ENCODE data around the gene RAD21L1.
"Not testable (repeated sequence)": the region's sequence is repeated elsewhere in the genome, so short reads cannot be mapped to it uniquely, and the experiment has no call there.

The RAD21L1 gene

GRCh38 chr20:1206366-1207148, 19.3 kb upstream of the RAD21L1 start:
- no peaks in the 10 kb centered on the region for H3K9me3 Mint-ChIP-seq
- ATAC-seq (replicated peaks) (no peak), DNase-seq (no peak)
- H3K4me3 Mint-ChIP-seq = no peak overlapping the region
- H3K4me1 Mint-ChIP-seq = no peaks in the 10 kb centered on the region
- H3K27ac Mint-ChIP-seq = no peak overlapping the region
- H3K27me3 Mint-ChIP-seq = peaks cover 18 to 39% of the 10 kb centered on the region in 2 donors
- H3K36me3 Mint-ChIP-seq = no peaks in the 10 kb centered on the region

- H3K27me3 Mint-ChIP-seq = peaks cover 23 to 47% of the 10 kb centered on the region in 2 donors
- no peaks in the 10 kb centered on the region for H3K36me3 Mint-ChIP-seq
- H3K27ac Mint-ChIP-seq = no peak overlapping the region
- no peak for DNase-seq
- H3K4me3 Mint-ChIP-seq = no peak overlapping the region
- no peaks in the 10 kb centered on the region for H3K9me3 Mint-ChIP-seq
- ATAC-seq (replicated peaks) = no peak
- H3K4me1 Mint-ChIP-seq = no peaks in the 10 kb centered on the region
These were observed 18.5 kb upstream of the RAD21L1 start for GRCh38 chr20:1207293-1207878.

- Mint-ChIP-seq H3K4me3 (no peak overlapping the region), H3K36me3 (no peaks in the 10 kb centered on the region), H3K9me3 (no peaks in the 10 kb centered on the region), H3K4me1 (peaks cover 3 to 7% of the 10 kb centered on the region in 2 donors), H3K27ac (no peak overlapping the region), H3K27me3 (peaks cover 29 to 59% of the 10 kb centered on the region in 2 donors)
- no peak for DNase-seq
- no peak for ATAC-seq (replicated peaks)
These were observed 16.1 kb upstream of the RAD21L1 start for GRCh38 chr20:1209447-1210387.

DNA sequence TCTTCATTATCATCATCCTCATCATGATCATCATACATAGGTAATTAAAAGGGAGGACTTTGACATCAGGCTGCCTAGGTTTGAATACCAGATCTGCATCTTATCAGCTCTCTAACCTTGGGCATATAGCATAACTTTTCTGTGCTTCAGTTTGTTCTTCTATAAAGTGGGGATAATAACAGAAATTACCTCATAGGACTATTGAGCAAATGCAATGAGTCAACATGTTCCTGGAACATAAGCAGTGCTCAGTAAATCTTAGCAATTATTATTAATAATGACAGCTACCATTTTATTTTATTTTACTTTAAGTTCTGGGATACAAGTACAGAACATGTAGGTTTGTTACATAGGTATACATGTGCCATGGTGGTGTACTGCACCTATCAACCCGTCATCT, 15.3 kb upstream of the RAD21L1 start:
- DNase-seq (no peak), ATAC-seq (replicated peaks) (no peak)
- no peaks in the 10 kb centered on the region for H3K9me3 Mint-ChIP-seq
- H3K4me3 Mint-ChIP-seq = no peak overlapping the region
- H3K27me3 Mint-ChIP-seq = peaks cover 33 to 67% of the 10 kb centered on the region in 2 donors
- H3K27ac Mint-ChIP-seq = no peak overlapping the region
- H3K4me1 Mint-ChIP-seq = peaks cover 6 to 9% of the 10 kb centered on the region in 2 donors
- H3K36me3 Mint-ChIP-seq = no peaks in the 10 kb centered on the region

- Mint-ChIP-seq H3K27ac (no peak overlapping the region), H3K9me3 (no peaks in the 10 kb centered on the region), H3K27me3 (peaks cover 42 to 69% of the 10 kb centered on the region in 2 donors), H3K4me1 (peaks cover 8 to 13% of the 10 kb centered on the region in 2 donors), H3K4me3 (no peak overlapping the region), H3K36me3 (no peaks in the 10 kb centered on the region)
- no peak for DNase-seq
- no peak for ATAC-seq (replicated peaks)
These were observed 13.8 kb upstream of the RAD21L1 start for GRCh38 chr20:1212023-1212422.

DNA sequence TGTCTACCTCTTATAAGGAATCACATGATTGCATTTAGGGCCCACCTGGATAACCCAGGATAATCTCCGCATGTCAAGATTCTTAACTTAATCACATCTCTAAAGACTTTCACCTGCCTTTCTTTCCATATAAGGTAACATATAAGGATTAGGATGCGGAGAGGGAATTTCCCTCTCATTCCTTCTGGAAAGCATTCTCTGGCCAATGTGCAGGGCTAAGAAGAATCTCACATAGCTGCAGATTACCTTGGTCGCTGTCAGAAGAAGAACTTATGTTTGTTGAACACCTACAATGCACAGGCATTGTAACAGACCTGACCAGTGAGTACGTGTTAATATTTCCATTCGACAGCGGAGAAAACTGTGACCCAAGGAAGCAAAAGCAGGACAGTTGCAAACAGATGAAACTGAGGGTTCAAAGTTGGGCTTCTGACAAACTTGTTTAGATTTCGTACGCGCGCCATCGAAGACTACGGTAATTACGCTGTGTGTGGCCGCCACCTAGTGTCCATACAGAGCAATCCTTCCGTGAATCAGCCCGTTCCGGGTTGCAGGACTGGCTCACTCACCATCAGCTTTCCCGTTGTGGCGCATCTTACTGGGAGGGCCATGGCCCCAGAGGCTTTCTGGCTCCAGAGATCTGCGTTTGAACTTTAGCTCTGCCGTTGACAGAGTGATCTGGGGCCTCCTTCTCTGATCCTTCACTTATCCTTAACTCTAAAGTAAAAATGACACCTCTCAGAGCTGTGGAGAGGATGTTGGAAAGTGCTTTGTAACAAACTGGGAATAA, 13.0 kb upstream of the RAD21L1 start:
- H3K36me3 Mint-ChIP-seq = no peaks in the 10 kb centered on the region
- no peak overlapping the region for H3K27ac Mint-ChIP-seq
- ATAC-seq (replicated peaks) = peak; percentile 90 to 93
- peak; percentile 39 for DNase-seq
- peaks cover 8 to 13% of the 10 kb centered on the region in 2 donors for H3K4me1 Mint-ChIP-seq
- peaks cover 49 to 68% of the 10 kb centered on the region in 2 donors for H3K27me3 Mint-ChIP-seq
- H3K9me3 Mint-ChIP-seq = no peaks in the 10 kb centered on the region
- no peak overlapping the region for H3K4me3 Mint-ChIP-seq

GRCh38 chr20:1214838-1215261, 11.0 kb upstream of the RAD21L1 start:
- peaks cover 8 to 13% of the 10 kb centered on the region in 2 donors for H3K4me1 Mint-ChIP-seq
- no peak overlapping the region for H3K27ac Mint-ChIP-seq
- no peaks in the 10 kb centered on the region for H3K36me3 Mint-ChIP-seq
- DNase-seq (no peak), ATAC-seq (replicated peaks) (no peak)
- H3K27me3 Mint-ChIP-seq = peaks cover 54 to 65% of the 10 kb centered on the region in 2 donors
- no peaks in the 10 kb centered on the region for H3K9me3 Mint-ChIP-seq
- H3K4me3 Mint-ChIP-seq = no peak overlapping the region

GRCh38 chr20:1215386-1216170, 10.3 kb upstream of the RAD21L1 start:
- H3K27me3 Mint-ChIP-seq = peaks cover 49 to 61% of the 10 kb centered on the region in 2 donors

GRCh38 chr20:1216527-1217427, 9.1 kb upstream of the RAD21L1 start:
- DNase-seq; H3K9me3 Mint-ChIP-seq; H3K27ac Mint-ChIP-seq; H3K4me3 Mint-ChIP-seq; ATAC-seq (replicated peaks); H3K36me3 Mint-ChIP-seq: not testable (repeated sequence)
- Mint-ChIP-seq H3K4me1 (peaks cover 8 to 13% of the 10 kb centered on the region in 2 donors), H3K27me3 (peaks cover 41 to 56% of the 10 kb centered on the region in 2 donors)

More at GRCh38 chr20:1215386-1216170, 10.3 kb upstream of the RAD21L1 start:
- DNase-seq (no peak), ATAC-seq (replicated peaks) (no peak)
- Mint-ChIP-seq H3K36me3 (no peaks in the 10 kb centered on the region), H3K4me1 (peaks cover 8 to 13% of the 10 kb centered on the region in 2 donors), H3K9me3 (no peaks in the 10 kb centered on the region), H3K27ac (no peak overlapping the region), H3K4me3 (no peak overlapping the region)

DNA sequence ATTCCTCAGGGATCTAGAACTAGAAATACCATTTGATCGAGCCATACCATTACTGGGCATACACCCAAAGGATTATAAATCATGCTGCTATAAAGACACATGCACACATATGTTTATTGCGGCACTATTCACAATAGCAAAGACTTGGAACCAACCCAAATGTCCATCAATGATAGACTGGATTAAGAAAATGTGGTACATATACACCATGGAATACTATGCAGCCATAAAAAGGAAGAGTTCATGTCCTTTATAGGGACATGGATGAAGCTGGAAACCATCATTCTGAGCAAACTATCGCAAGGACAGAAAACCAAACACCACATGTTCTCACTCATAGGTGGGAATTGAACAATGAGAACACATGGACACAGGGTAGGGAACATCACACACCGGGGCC, 3.1 kb upstream of the RAD21L1 start:
- DNase-seq; H3K9me3 Mint-ChIP-seq; H3K36me3 Mint-ChIP-seq; H3K4me3 Mint-ChIP-seq; ATAC-seq (replicated peaks); H3K27ac Mint-ChIP-seq: not testable (repeated sequence)
- peaks cover 3 to 11% of the 10 kb centered on the region in 2 donors for H3K4me1 Mint-ChIP-seq
- H3K27me3 Mint-ChIP-seq = peaks cover 18 to 50% of the 10 kb centered on the region in 2 donors

DNA sequence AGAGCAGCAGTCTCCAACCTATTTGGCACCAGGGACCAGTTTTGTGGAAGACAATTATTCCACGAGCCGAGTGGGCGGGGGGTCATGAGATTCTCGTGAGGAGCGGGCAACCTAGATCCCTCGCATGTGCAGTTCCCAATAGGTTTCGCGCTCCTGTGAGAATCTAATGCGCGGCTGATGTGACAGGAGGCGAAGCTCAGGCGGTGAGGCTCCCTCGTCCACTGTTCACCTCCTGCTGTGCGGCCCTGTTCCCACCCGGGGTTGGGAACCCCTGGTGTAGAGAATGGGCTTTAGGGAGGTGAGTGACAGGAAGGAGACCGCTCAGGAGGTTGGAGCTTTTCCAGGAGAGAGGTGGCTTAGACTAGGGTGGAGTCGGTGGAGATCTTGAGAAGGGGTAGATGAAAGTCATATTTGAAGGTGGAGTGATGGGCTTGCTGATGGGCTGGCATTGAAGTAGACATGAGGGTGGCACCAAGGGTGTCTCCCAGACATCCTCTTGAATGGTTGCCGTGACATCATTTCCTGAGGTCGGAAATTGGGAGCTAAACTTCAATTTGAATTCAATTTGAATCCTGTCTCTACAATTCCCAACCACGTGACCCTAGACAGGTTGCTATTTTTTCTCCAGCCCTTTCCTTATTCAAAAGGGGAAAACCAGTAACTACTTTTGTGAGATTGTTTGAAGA, 1.5 kb upstream of the RAD21L1 start:
- DNase-seq = no peak
- peaks cover 4 to 7% of the 10 kb centered on the region in 2 donors for H3K9me3 Mint-ChIP-seq
- no peak for ATAC-seq (replicated peaks)
- peaks cover 3 to 11% of the 10 kb centered on the region in 2 donors for H3K4me1 Mint-ChIP-seq
- peaks cover 16 to 53% of the 10 kb centered on the region in 2 donors for H3K27me3 Mint-ChIP-seq
- no peaks in the 10 kb centered on the region for H3K36me3 Mint-ChIP-seq
- H3K4me3 Mint-ChIP-seq = peak overlapping the region in 1 of 2 donors; percentile 36
- no peak overlapping the region for H3K27ac Mint-ChIP-seq

Measured in stimulated activated naive B cell treated with anti-CD40 and anti-IgM and Interleukin-4, amounts not matched to agents 10 μg/mL and 1 μg/mL and 100 μg/mL, for 72 hours (primary cell).